Mucosa of descending colon (tissue), 3 donors: ENCODE measurements around the gene EIF4EBP3. TPM values are rescaled to one million over a fixed set of nuclear protein-coding genes. Genes with fewer than 3 reads are reported as not detected.

Source experiments
- ATAC-seq: fragments of 200-7000 bp; cut with Tn5 transposase; one replicate; pipeline ENCODE4 v1.9.1; 2020; ENCODE audit warnings: mild to moderate bottlenecking, moderate library complexity
- DNase-seq, 3 donors: peaks; one replicate each; pipeline ENCODE4 v3.0.0-alpha.2; 2020
- H3K36me3 ChIP-seq: fragments of 200-600 bp; one replicate; pipeline ENCODE4 v1.8.0; 2021; ENCODE audit warnings: low read depth, mild to moderate bottlenecking
- H3K4me1 ChIP-seq: fragments of 200-600 bp; one replicate; pipeline ENCODE4 v1.8.0; 2021; ENCODE audit warnings: low read depth, mild to moderate bottlenecking
- H3K4me3 ChIP-seq: fragments of 200-600 bp; one replicate; pipeline ENCODE4 v1.8.0; 2021; ENCODE audit warnings: mild to moderate bottlenecking
- H3K9me3 ChIP-seq: fragments of 200-600 bp; one replicate; pipeline ENCODE4 v1.8.0; 2021; ENCODE audit warnings: mild to moderate bottlenecking
- CTCF ChIP-seq: fragments of 200-600 bp; IDR thresholded peaks from one replicate; pipeline ENCODE4 v1.8.0; 2022; ENCODE audit warnings: antibody characterized with exemption, mild to moderate bottlenecking
- intact Hi-C, 2 donors: fragments of 100-400 bp; cut with DNase I in 1 of 2; cut with micrococcal nuclease in 1 of 2; formaldehyde crosslinking; loops; one replicate each; pipeline versions ENCODE4 v1.11.0 to v1.11.1; 2022; cut with DNase I, micrococcal nuclease
- total RNA-seq, 3 donors: library from RNA; stranded (reverse); fragmentation: NEBNext Ultra II Directional in 2 of 3; extraction: Animal tissue kit (Norgen Biotek cat#: 25700) in 2 of 3; gene quantifications; one replicate each; pipeline versions ENCODE4 v1.2.1 to v1.2.4, GENCODE V29; 2021 to 2023
- donor health status: DM: no; HTN: no; CAD: no; lungs with moderate emphysema.
- donor health status: DM: no; HTN: no; CAD: no.
- donor health status: DM: no; HTN: yes; CAD: no.

EIF4EBP3 gene
- total RNA-seq, 3 donors from 2014 or later: 18.5 to 51.9 (median 23.1) TPM

GRCh38 chr5:140513124-140513523 lies 34.3 kb upstream of the EIF4EBP3 start:
- intact Hi-C loops: no loop called here
- TF ChIP-seq CTCF: no peak
- no peak for ATAC-seq
- H3K4me3 ChIP-seq: no peak overlapping the region
- no peaks in the 10 kb centered on the region for H3K4me1 ChIP-seq
- DNase-seq: no peak
- no peaks in the 10 kb centered on the region for H3K9me3 ChIP-seq
- H3K36me3 ChIP-seq: peaks cover 4% of the 10 kb centered on the region

GRCh38 chr5:140524003-140524402 lies 23.5 kb upstream of the EIF4EBP3 start:
- no peaks in the 10 kb centered on the region for H3K4me1 ChIP-seq
- H3K9me3 ChIP-seq: no peaks in the 10 kb centered on the region
- peaks cover 14% of the 10 kb centered on the region for H3K36me3 ChIP-seq
- no peak for TF ChIP-seq CTCF
- no peak for ATAC-seq
- H3K4me3 ChIP-seq: no peak overlapping the region
- DNase-seq: no peak
- intact Hi-C loops: no loop called here

GRCh38 chr5:140540227-140540626 lies 7.2 kb upstream of the EIF4EBP3 start:
- no peak for DNase-seq
- Histone ChIP-seq H3K9me3 (no peaks in the 10 kb centered on the region), H3K36me3 (peaks cover 8% of the 10 kb centered on the region), H3K4me3 (no peak overlapping the region), H3K4me1 (no peaks in the 10 kb centered on the region)
- intact Hi-C loops: loop anchor here in 1 of 2 donors (10.0 kb wide), 2 partner anchors 95 to 175 kb away; partner anchors contain the start of genes CD14, SLC4A9 and TMCO6
- TF ChIP-seq CTCF: no peak
- ATAC-seq: no peak

GRCh38 chr5:140542972-140543371 lies 4.5 kb upstream of the EIF4EBP3 start:
- peaks cover 3% of the 10 kb centered on the region for H3K36me3 ChIP-seq
- no peak for TF ChIP-seq CTCF
- peak; percentile 1 for ATAC-seq
- no peak for DNase-seq
- intact Hi-C loops: loop anchor here in 1 of 2 donors (10.0 kb wide), 2 partner anchors 92 to 178 kb away; partner anchors contain the start of genes CD14, SLC4A9 and TMCO6
- H3K4me1 ChIP-seq: peaks cover 22% of the 10 kb centered on the region
- H3K9me3 ChIP-seq: no peaks in the 10 kb centered on the region
- no peak overlapping the region for H3K4me3 ChIP-seq

- no peaks in the 10 kb centered on the region for H3K36me3 ChIP-seq
- H3K4me1 ChIP-seq: peaks cover 42% of the 10 kb centered on the region
- ATAC-seq (no peak), DNase-seq (no peak)
- no peak for TF ChIP-seq CTCF
- H3K4me3 ChIP-seq: no peak overlapping the region
- no peaks in the 10 kb centered on the region for H3K9me3 ChIP-seq
- intact Hi-C loops: loop anchor here in 1 of 2 donors (10.0 kb wide), 2 partner anchors 90 to 180 kb away; partner anchors contain the start of genes CD14, SLC4A9 and TMCO6
These were observed 2.5 kb upstream of the EIF4EBP3 start for GRCh38 chr5:140544986-140545385.

GRCh38 chr5:140545606-140546005 lies 1.9 kb upstream of the EIF4EBP3 start:
- DNase-seq: no peak
- H3K36me3 ChIP-seq: no peaks in the 10 kb centered on the region
- no peak for ATAC-seq
- H3K4me1 ChIP-seq: peaks cover 42% of the 10 kb centered on the region
- no peak for TF ChIP-seq CTCF
- no peaks in the 10 kb centered on the region for H3K9me3 ChIP-seq
- no peak overlapping the region for H3K4me3 ChIP-seq
- intact Hi-C loops: loop anchor here in 1 of 2 donors (10.0 kb wide), 2 partner anchors 89 to 181 kb away; partner anchors contain the start of genes CD14, SLC4A9 and TMCO6
